ENCODE measurements around the gene PLK3. TPM values are rescaled to one million over a fixed set of nuclear protein-coding genes. Genes with fewer than 3 reads are reported as not detected.

Gene PLK3
- 30.6 to 34.0 TPM (median 33.5 TPM) in 3 replicates for polyA plus RNA-seq
- 38.6 TPM for polyA plus RNA-seq (2011; ENCODE audit: low read depth)
- polyA plus RNA-seq (2011; cell fraction: cytosol; rRNA removed): 23.9 and 32.6 TPM in 2 replicates
- 111 and 118 TPM in 2 replicates for polyA plus RNA-seq (2011; cell fraction: nucleus; rRNA removed)
- polyA plus RNA-seq (2012; ENCODE audit: low replicate concordance): 21.8 and 38.7 TPM in 2 replicates
- 30.0 to 41.4 TPM (median 39.0 TPM) in 3 replicates for polyA minus RNA-seq
- polyA minus RNA-seq (2011; cell fraction: cytosol; rRNA and poly(A)+ RNA removed): 31.7 TPM
- 46.9 and 49.6 TPM in 2 replicates for polyA minus RNA-seq (2011; cell fraction: nucleus; rRNA and poly(A)+ RNA removed)

GRCh38 chr1:44799770-44800584, at the start of gene PLK3:
TSS of gene PLK3 (plus strand) at chr1:44800377. CDS start at chr1:44800464, 87 bp downstream.
- Histone ChIP-seq H3K9me3 (ENCODE audit: control insufficient read depth, low read depth, low read length) (no peaks in the 10 kb centered on the region), H3K79me2 (ENCODE audit: control insufficient read depth, insufficient read depth, low read length) (peaks cover 41% of the 10 kb centered on the region), H3K27ac (ENCODE audit: control insufficient read depth, insufficient read depth, low read length) (peak within 1 kb of the TSS; percentile 76), H3K27me3 (ENCODE audit: control insufficient read depth, extremely low read depth, insufficient read depth, low read length) (no peaks in the 10 kb centered on the region), H3K36me3 (ENCODE audit: control insufficient read depth in 2 of 2, extremely low read depth in 1 of 2, insufficient read depth in 2 of 2, low read length in 2 of 2) (peaks cover 23 to 28% of the 10 kb centered on the region in 2 experiments), H3K4me3 (ENCODE audit: control insufficient read depth in 2 of 3, extremely low read depth in 1 of 3, insufficient read depth in 2 of 3, low read depth in 1 of 3, low read length in 3 of 3) (peak within 1 kb of the TSS; percentile 89 to 99 (median 92)), H4K20me1 (ENCODE audit: control insufficient read depth, extremely low read depth, insufficient read depth, low read length) (peaks cover 6% of the 10 kb centered on the region), H3K4me1 (ENCODE audit: control insufficient read depth, extremely low read depth, insufficient read depth, low read length) (peaks cover 30% of the 10 kb centered on the region), H3K9ac (ENCODE audit: control insufficient read depth, extremely low read depth, insufficient read depth, low read length) (peak within 1 kb of the TSS; percentile 88), H2AFZ (ENCODE audit: control insufficient read depth, low read length) (peak within 1 kb of the TSS; percentile 55), H3K4me2 (ENCODE audit: control insufficient read depth, extremely low read depth, insufficient read depth, low read depth, low read length) (peak within 1 kb of the TSS; percentile 98), H3K9me1 (ENCODE audit: control insufficient read depth, extremely low read depth, insufficient read depth, low read length) (no peaks in the 10 kb centered on the region)
- TF ChIP-seq CTCF (optimal IDR thresholded peaks at IDR 0.05 in 1 of 3, IDR thresholded peaks at IDR 0.05 in 1 of 3, conservative IDR thresholded peaks at IDR 0.05 in 1 of 3; ENCODE audit: extremely low read depth in 1 of 3, insufficient read depth in 2 of 3, low read length in 3 of 3): peak in 2 of 3 experiments; percentile 89 to 95
- TF ChIP-seq EZH2 (IDR thresholded peaks at IDR 0.05; ENCODE audit: low read length): no peak
- DNase-seq (ENCODE audit: low read depth, low spot score) (peak; percentile 94), FAIRE-seq (peak; percentile 76)
- dilution Hi-C loops (cut with MboI; ENCODE audit: extremely low pct_ligation_motif_present, low sequenced_read_pairs): no loop called here

- no peak overlapping the region for H3K9ac ChIP-seq (ENCODE audit: control insufficient read depth, extremely low read depth, insufficient read depth, low read length)
- TF ChIP-seq CTCF (optimal IDR thresholded peaks at IDR 0.05 in 1 of 3, IDR thresholded peaks at IDR 0.05 in 1 of 3, conservative IDR thresholded peaks at IDR 0.05 in 1 of 3; ENCODE audit: extremely low read depth in 1 of 3, insufficient read depth in 2 of 3, low read length in 3 of 3): no peak
- TF ChIP-seq EZH2 (IDR thresholded peaks at IDR 0.05; ENCODE audit: low read length): no peak
These were observed 42.8 kb upstream of the PLK3 start for GRCh38 chr1:44757420-44757819.

More at GRCh38 chr1:44757420-44757819, 42.8 kb upstream of the PLK3 start:
- dilution Hi-C loops (cut with MboI; ENCODE audit: extremely low pct_ligation_motif_present, low sequenced_read_pairs): no loop called here
- Histone ChIP-seq H3K79me2 (ENCODE audit: control insufficient read depth, insufficient read depth, low read length) (no peaks in the 10 kb centered on the region), H3K4me3 (ENCODE audit: control insufficient read depth in 2 of 3, extremely low read depth in 1 of 3, insufficient read depth in 2 of 3, low read depth in 1 of 3, low read length in 3 of 3) (no peak overlapping the region), H2AFZ (ENCODE audit: control insufficient read depth, low read length) (no peak overlapping the region), H3K27me3 (ENCODE audit: control insufficient read depth, extremely low read depth, insufficient read depth, low read length) (no peaks in the 10 kb centered on the region), H3K4me2 (ENCODE audit: control insufficient read depth, extremely low read depth, insufficient read depth, low read depth, low read length) (no peak overlapping the region), H3K36me3 (ENCODE audit: control insufficient read depth in 2 of 2, extremely low read depth in 1 of 2, insufficient read depth in 2 of 2, low read length in 2 of 2) (peaks cover 4 to 49% of the 10 kb centered on the region in 2 experiments), H3K9me3 (ENCODE audit: control insufficient read depth, low read depth, low read length) (no peaks in the 10 kb centered on the region), H3K9me1 (ENCODE audit: control insufficient read depth, extremely low read depth, insufficient read depth, low read length) (no peaks in the 10 kb centered on the region), H3K27ac (ENCODE audit: control insufficient read depth, insufficient read depth, low read length) (no peak overlapping the region), H4K20me1 (ENCODE audit: control insufficient read depth, extremely low read depth, insufficient read depth, low read length) (no peaks in the 10 kb centered on the region), H3K4me1 (ENCODE audit: control insufficient read depth, extremely low read depth, insufficient read depth, low read length) (no peaks in the 10 kb centered on the region)
- no peak for DNase-seq (ENCODE audit: low read depth, low spot score)
- no peak for FAIRE-seq
